G401.6 (cell line): ENCODE results near the gene PPP6R1.

Experiments used
- FAIRE-seq: peaks from 2 replicates; lab custom pipeline; 2012; peaks lifted over from hg19 to GRCh38; lab: Jason Lieb, UNC

PPP6R1 gene, protein sequence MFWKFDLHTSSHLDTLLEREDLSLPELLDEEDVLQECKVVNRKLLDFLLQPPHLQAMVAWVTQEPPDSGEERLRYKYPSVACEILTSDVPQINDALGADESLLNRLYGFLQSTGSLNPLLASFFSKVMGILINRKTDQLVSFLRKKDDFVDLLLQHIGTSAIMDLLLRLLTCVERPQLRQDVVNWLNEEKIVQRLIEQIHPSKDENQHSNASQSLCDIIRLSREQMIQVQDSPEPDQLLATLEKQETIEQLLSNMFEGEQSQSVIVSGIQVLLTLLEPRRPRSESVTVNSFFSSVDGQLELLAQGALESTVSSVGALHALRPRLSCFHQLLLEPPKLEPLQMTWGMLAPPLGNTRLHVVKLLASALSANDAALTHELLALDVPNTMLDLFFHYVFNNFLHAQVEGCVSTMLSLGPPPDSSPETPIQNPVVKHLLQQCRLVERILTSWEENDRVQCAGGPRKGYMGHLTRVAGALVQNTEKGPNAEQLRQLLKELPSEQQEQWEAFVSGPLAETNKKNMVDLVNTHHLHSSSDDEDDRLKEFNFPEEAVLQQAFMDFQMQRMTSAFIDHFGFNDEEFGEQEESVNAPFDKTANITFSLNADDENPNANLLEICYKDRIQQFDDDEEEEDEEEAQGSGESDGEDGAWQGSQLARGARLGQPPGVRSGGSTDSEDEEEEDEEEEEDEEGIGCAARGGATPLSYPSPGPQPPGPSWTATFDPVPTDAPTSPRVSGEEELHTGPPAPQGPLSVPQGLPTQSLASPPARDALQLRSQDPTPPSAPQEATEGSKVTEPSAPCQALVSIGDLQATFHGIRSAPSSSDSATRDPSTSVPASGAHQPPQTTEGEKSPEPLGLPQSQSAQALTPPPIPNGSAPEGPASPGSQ

DNA sequence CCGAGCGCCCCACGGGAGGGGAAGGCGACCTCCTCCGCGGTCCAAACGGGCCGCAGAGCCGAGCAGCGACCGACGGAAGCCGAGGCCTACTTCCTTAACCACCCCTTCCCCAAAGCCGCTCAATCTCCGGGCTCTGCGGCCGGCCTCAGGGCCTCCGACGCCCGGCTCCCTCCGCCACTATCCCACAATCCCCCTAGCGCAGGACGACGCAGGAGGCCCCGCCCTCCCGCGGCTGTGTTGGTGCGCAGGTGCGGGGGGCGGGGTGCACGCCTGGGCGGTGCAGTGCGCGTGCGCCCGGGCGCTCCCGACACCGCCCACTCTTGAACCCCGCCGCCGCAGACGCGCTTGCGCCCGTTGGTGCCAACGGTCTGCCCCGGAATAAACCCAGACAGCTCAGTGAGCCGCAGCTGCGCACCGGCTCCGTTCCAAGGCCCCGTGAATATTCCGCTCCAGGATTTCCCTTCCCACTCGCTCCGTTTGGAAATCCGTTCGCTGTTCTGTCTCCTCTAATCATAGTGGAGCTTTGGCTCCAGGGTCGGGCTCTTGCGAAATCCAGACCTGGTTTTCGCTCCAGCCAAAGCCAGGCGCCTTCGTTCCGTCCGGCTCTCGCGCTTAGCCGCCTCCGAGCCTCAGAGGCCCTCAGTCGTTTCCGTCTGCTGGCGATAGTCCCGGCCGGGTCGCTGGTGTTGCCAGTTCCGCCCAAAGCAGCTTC lies at the start of gene PPP6R1:
Gene PPP6R1, minus strand, starts transcription at position 190 of the 712 bp plus-strand sequence. CDS start 11,914 bp downstream, outside the sequence.
- FAIRE-seq: peak; percentile 96

DNA sequence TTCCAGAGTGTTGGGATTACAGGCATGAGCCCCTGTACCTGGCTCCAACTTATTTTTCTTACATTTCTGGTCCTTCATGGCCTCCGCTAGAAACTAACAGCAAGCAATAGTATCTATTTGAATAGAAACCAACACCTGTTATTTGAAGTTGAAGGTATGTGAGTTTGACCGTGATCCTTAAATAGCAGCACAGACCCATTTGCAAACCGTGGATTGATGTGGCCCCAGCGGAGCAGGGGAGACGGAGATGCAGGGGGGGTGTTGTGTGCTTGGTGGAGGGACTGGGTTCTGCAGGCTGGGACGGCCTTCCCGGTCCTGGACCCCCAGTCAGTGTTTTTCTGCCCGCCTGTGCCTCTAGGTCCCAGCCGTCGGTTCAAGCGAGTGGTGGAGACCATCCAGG lies 49.5 kb upstream of the PPP6R1 start:
- FAIRE-seq: no peak

DNA sequence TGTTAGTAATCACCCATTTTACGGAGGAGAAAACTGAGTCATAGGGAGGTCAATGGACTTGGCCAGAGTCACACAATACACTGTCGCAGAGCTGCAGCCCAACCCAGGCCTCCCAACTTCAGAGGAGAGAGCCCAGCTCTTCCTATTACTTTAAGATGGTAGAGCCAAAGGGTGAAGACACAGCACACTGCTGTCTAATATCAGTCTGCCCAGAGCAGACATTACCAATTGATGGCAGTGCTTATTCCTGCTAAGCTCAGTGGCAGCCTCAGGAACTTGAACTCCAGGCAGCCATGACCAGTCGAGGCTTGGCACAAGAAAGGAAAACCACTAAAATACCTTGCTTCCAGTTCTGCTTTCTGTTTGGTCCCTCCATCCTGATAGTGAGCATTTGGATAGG lies 47.9 kb upstream of the PPP6R1 start:
- FAIRE-seq: no peak

DNA sequence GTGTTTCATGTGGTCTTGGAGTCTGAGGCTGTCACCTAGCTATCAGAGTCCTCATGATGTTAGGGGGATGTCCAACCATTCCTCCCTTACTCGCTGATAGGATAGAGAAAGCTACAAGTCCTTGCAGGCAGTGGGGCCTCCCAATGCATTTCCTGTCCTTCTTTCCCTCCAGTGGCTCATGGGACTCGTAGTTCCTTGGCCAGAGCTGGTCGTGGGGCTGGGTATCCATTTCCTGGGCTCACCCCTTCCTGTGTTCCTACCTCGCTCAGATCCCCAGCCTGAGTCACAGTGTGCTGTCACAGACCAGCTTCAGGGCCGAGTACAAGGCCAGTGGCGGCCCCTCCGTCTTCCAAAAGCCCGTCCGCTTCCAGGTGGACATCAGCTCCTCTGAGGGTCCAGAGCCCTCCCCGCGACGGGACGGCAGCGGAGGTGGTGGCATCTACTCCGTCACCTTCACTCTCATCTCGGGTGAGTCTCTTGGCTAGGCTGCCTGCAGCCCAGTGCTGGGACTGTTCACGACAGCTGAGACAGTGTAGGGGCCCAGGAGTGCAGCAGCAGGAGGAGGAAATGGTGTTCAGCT lies 47.3 kb upstream of the PPP6R1 start:
- no peak for FAIRE-seq

DNA sequence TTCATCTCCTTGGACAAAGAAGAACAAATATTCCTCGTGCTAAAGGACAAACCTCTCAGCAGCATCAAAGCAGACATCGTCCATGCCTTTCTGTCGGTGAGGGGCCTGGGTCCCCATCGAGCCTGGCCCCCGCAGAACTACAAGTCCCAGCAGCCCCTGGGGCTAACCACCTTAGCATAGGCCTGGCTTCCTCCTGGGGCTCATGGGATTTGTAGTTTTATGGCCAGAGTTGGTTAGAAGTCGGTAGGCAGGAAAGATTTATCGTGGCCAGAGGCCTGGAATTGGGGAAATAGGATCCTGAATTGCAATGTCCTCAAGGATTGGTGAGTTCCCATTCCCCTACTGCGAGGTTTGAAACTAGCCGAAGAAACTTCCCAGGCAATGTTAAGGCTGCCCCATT lies 46.7 kb upstream of the PPP6R1 start:
- FAIRE-seq: no peak

DNA sequence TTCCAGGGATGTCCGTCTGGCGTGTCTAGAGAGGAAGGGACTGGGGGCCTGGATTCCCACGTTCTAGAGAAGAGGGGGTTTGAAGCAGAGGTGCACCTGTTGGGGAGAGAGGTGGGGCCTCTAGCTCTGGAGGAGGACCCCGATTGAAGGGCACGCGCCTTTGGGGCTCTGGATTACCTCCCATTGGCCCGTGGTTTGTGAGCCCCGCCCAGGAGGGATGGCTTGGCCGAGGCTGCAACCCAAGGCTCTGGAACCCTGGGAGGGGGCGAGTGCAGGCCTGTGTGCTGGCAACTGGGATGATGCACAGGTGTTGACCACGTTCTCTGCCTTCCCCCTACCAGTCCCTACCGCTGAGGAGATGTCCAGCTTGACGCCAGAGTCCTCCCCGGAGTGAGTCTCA lies 46.2 kb upstream of the PPP6R1 start:
- no peak for FAIRE-seq

DNA sequence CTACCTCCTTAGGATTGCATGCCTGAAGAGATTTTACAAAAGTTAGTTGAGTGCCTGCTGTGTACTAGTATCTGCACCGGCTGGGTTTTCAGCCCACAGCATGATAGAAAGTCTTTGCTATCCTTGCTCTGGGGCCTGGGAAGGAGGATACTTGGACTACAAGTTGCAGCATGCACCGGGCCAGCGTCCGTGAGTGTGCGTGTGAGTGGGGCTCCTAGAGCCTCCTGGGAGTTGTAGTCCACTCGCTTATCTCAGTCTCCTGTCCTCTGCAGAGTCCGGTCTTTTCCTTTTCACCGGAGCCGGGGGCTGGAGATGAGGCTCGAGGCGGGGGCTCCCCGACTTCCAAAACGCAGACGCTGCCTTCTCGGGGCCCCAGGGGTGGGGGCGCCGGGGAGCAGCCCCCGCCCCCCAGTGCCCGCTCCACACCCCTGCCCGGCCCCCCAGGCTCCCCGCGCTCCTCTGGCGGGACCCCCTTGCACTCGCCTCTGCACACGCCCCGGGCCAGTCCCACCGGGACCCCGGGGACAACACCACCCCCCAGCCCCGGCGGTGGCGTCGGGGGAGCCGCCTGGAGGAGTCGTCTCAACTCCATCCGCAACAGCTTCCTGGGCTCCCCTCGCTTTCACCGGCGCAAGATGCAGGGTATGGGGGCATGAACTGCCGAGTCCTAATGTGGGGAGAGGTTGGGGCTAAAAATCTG lies 45.6 kb upstream of the PPP6R1 start:
- peak; percentile 21 for FAIRE-seq

DNA sequence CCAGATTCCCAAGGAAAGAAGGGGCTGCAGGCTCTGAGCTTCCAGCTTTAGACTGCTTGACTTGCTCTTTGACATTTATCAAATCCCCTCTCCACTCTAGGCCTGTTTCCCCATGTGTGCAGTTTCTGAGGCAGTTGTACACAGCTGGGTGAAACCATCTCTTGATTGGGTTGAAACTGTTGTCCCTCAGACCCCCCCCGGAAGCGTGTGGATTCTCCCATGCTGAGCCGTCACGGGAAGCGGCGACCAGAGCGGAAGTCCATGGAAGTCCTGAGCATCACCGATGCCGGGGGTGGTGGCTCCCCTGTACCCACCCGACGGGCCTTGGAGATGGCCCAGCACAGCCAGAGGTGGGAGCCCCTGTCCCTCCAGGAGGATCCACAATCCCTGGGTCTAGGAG lies 44.7 kb upstream of the PPP6R1 start:
- FAIRE-seq: no peak

DNA sequence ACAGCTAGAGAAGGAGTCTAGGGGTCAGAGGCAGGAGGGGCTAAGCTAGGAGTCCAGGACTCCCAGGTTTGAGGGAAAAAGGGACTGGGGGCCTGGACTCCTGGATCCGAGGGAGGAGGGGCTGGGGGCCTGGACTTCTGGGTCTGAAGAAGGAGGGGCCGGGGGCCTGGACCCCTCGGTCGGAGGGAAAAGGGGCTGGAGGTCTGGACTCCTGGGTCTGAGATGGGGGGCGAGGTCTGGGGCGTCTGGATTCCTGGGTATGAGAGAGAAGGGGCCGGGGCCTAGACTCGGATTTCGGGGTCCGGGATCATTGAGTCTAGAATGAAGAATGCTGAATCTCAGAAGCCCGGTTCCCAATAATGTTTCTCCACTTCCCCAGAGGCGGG lies 43.5 kb upstream of the PPP6R1 start:
- no peak for FAIRE-seq

DNA sequence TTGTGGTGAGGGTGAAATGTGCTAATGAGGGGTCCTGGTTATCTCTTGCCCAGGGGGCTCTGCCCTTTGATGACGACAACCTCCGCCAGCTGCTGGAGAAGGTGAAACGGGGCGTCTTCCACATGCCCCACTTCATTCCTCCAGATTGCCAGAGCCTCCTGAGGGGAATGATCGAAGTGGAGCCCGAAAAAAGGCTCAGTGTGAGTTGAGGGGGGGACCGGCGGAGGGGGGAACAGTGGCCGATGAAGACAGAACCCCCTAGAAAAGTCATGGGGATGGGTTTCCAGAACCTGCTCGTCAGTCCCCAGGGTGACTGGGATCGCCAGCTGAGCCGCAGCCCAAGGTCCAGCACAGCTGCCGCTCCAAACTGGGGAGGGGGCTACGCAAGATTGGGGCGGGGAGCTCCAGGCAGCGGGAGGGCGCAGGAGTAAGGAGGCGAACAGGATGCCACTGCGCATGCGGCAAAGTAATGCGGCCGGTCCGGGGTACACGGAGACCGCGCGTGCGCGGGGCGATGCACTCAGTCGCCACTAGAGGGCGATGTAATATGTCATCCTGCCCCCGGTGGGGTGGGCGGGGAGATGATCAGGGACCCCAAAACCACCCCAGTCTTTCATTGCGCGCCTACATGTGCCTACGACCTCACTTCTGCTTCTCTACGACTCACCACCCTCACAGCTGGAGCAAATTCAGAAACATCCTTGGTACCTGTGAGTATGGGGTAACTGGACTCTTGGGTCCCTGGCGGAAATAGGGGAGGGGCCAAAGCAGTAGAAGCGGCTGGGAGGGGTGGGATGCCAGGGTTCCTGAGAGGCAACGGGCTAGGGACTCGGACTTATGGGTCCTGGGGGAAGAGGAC lies 42.9 kb upstream of the PPP6R1 start:
- FAIRE-seq: no peak

DNA sequence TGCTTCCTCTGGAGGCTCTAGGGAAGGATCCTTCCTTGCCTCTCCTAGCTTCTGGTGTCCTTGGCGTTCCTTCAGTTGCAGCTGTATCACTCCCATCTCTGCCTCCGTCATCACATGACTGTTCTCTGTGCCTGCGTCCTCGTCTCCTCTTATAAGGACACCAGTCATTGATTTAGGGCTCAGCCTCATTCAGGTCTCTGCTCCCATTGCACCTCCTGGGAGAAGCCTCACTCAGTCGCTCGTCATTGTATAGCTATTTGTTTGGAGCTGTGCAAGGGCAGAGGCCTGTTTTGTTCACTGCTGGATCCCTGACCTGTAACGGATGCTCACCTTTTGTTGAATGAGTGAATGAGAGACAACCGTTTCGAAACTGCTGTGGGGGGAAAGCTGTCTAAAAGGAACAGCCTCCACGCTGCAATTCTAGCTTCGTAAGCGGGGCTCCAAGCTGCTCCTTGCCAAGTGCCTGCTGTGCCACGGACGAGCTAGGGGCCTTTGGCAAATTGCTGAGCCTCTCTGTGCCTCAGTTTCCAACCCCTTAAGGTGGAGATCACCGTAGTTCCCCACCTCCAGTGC lies 42.2 kb upstream of the PPP6R1 start:
- FAIRE-seq: no peak

DNA sequence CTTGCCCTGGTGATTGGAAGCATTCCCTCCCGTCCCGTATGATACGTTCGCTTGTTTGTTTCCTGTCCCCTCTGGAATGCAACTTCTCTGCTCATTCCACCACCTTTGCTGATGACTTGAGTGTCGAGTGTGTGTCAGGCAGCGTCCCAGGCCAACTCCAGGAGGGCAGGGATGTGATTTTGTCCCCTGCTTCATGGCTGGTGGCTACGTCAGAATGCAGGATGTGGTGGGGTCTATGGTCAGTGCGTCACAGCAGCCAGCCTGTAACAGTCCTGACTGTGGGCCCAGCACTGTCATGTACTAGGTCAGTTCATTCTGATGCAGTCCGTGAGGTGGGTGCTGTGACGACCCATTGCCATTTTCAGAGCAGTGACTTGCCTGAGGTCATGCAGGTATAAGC lies 41.2 kb upstream of the PPP6R1 start:
- no peak for FAIRE-seq

DNA sequence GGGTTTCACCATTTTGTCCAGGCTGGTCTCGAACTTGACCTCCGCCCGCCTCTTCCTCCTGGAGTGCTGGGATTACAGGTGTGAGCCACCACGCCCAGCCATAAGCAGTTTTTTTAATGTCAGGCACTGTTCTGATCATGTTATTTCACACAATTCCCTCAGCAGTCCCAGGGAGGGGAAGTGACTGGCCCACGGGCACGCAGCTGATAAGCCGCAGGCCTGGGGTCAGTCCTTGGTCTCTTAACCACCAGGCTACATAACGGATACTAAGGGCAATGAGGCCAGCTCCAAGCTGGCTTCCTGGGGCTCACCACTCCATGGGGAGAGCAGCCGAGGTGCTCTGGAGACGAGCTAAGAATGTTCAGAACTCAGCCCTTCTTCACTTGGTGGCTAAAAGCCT lies 38.5 kb upstream of the PPP6R1 start:
- FAIRE-seq: no peak

DNA sequence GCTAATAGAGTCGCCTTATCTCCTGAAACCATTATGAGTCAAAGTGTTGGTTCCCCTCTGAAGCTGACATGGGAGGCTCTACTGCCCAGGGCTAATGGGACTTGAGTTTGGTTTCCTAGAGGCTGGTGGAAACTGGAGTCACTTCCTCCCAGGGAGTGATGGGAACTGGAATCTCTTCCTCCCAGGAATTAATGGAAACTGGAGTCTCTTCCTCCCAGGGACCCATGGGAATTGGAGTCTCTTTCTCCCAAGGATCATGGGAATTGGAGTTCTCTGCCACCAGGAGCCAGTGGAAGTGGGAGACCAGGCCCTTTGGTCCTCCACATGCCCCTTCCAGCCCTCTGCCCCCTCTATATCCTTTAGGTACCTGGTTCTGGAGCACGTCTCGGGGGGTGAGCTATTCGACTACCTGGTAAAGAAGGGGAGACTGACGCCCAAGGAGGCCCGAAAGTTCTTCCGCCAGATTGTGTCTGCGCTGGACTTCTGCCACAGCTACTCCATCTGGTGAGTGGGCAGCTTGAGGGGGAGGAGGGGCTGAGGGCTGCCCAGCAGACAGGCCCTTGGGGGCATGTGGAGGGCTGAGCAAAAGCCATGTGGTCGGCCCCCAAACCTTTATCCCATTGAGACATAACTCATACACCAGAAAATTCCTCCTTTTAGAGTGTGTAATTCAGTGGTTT lies 30.4 kb upstream of the PPP6R1 start:
- peak; percentile 92 for FAIRE-seq

DNA sequence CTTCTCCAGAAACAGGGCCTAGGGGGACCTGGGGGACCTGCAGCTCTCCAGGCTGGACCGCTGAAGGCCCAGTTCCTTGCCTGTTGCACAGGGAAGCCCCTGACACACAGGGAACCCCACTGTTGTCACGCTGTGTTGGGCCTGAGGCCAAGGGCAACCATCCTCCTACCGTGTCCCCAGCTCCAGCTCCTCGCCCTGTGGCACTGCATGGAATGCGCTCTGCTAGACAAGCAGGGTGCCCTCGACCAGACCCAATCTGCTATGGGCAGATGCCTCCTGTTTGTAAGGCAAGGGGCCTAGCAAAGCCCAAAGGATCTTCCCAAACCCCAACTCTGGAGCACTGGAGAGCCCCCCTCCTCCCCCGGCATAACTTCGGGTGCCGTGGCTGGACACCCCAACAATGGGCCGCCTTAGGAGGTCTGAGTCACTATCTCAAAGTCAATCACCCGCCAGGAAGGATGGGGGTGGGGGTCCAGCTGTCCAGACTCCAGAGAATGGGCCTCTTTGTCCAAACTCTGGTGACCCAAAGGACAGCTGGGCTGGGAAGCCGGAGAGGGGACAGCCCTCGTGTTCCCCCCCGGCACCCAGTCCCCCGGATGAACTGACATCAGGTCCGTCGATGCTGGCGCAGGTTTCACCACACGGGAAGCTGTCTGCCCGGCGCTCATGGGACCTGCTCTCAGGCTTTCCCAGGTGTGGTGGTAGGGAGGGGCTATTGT lies 28.7 kb upstream of the PPP6R1 start:
- no peak for FAIRE-seq

DNA sequence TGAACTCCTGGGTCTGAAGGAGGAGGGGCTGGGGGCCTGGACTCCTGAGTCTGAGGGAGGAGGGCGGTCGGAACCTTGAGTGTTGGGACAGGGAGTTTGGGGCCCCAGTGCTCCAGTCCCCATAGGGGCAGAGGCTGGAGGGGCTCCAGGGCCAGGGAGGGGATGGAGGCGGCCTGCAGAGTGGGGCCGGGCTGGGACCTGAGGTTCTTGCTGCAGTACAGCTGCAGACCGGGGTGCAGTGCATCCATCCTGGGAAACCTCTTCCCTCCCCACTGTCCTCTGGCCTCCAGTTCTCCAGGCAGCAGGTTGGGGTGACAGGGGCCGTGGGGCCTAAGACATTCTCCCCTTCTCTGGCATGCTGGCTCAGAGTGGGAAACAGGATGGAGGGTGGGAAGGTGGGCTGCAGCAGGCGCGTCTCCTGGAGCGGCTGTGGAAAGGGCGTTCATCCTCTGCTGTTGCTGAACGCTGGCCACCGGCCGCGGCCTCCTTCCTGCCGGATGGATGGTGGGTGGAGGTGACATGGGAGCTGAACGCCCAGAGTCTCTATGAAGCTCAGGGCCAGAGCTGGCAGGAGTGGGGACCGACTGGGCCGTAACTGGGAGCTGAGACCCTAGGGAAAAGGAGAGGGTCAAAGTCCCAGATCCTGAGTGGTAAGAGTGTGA lies 26.5 kb upstream of the PPP6R1 start:
- no peak for FAIRE-seq

DNA sequence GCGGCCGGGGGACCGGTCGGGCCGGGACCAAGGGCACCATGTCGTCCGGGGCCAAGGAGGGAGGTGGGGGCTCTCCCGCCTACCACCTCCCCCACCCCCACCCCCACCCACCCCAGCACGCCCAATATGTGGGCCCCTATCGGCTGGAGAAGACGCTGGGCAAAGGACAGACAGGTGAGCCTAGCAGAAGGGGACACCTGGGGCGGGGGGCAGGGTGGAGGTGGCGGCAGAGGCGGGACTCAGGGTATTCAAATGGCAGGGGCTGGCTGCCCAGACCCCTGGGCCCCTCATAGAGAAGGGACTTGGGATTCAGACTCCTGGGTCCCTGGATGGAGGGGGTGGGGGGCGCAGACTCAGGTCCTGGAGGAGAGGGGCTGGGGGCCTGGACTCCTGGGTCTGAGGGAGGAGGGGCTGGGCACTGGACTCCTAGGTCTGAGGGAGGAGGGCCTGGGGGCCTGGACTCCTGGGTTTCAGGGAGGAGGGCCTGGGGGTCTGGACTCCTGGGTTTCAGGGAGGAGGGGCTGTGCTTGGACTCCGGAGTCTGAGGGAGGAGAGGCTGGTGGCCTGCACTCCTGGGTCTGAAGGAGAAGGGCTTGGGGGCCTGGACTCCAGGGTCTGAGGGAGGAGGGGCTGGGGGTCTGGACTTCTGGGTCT lies 25.7 kb upstream of the PPP6R1 start:
- FAIRE-seq: no peak
